ENCODE measurements around the gene AGAP3.

- TF ChIP-seq CTCF (IDR thresholded peaks at IDR 0.05) = no peak
- no peak for TF ChIP-seq POLR2AphosphoS5 (IDR thresholded peaks at IDR 0.05; ENCODE audit: low read depth, low read length)
- no peak for TF ChIP-seq REST (IDR thresholded peaks at IDR 0.05; ENCODE audit: insufficient read depth in 1 of 2, low read depth in 2 of 2, low read length in 1 of 2)
- TF ChIP-seq SIN3A (IDR thresholded peaks at IDR 0.05; ENCODE audit: borderline replicate concordance, insufficient read depth, low read depth, low read length) = no peak
Measured at GRCh38 chr7:151089893-151090730, 3.8 kb downstream of the AGAP3 start.

Data from Panc1 (cell line).